Activated CD4-positive, alpha-beta memory T cell treated with anti-CD3 and anti-CD28 coated beads, Interleukin-2, amount 10 ng/mL, durations not matched to agents 7 days and 5 days (primary cell): Measurements from ENCODE around the gene SYT5. TPM values are rescaled to one million over a fixed set of nuclear protein-coding genes. Genes with fewer than 3 reads are reported as not detected.
A peak's percentile ranks its signal among the peaks of the same experiment; 100 is the strongest.

Source experiments
- CTCF ChIA-PET: fragments of 350-600 bp; sonication (Branson Sonifier 250); formaldehyde crosslinking; loops from one replicate; lab custom pipeline; 2021; ENCODE audit warnings: antibody characterized with exemption, inconsistent platforms; lab: Charles Lee
- POLR2A ChIA-PET: fragments of 350-600 bp; sonication (Branson Sonifier 250); formaldehyde crosslinking; loops from one replicate; lab custom pipeline; 2021; ENCODE audit warnings: antibody characterized with exemption; lab: Charles Lee
- DNase-seq: peaks from one replicate; pipeline ENCODE4 v3.0.0-alpha.2; 2020
- H3K27ac Mint-ChIP-seq: one replicate; pipeline ENCODE4 v1.8.0; 2021; ENCODE audit warnings: mild to moderate bottlenecking, mixed read lengths
- H3K27me3 Mint-ChIP-seq: one replicate; pipeline ENCODE4 v1.8.0; 2021; ENCODE audit warnings: mixed read lengths
- H3K36me3 Mint-ChIP-seq: one replicate; pipeline ENCODE4 v1.8.0; 2021; ENCODE audit warnings: low read depth, mixed read lengths
- H3K4me1 Mint-ChIP-seq: one replicate; pipeline ENCODE4 v1.8.0; 2021; ENCODE audit warnings: mixed read lengths
- H3K4me3 Mint-ChIP-seq: one replicate; pipeline ENCODE4 v1.8.0; 2021; ENCODE audit warnings: mild to moderate bottlenecking, mixed read lengths
- H3K9me3 Mint-ChIP-seq: one replicate; pipeline ENCODE4 v1.8.0; 2021; ENCODE audit warnings: mixed read lengths
- total RNA-seq, 2 experiments: library from RNA; stranded (reverse); gene quantifications; one replicate each; pipeline ENCODE4 v1.2.3, GENCODE V29; 2021

The SYT5 gene
- total RNA-seq, 2 experiments from 2014 or later = not detected

DNA sequence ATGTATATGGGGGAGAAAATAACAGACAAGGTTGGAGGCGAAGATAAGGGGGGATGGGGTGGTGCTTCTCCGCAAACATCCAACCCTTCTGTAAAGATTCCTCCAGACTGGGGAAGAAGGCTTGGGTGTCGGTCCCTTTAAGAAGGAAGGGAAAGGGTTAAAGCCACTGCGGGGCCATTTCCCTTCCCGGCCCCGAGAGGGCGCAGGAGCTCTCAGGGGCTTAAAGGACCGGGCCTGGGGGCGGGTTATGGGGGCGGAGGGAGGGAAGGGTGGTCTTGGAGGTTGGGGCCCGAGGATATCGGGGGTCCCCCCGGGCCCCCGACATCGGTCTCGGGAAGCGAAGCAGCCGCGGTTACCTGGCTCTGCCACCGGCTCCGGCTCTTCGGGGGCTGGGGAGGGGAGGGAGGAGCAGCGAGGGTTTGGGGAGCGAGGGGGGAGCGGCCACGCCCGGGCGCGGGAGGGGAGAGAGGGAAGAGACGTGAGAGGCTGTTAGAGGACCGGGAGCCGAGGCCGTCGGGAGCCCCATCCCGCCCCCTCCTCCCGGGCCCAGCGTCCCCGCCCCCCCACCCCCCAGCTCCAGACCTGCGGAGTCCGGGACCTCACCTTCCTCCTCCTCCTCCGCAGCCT, 33.9 kb downstream of the SYT5 start:
- Mint-ChIP-seq H3K27ac (no peak overlapping the region), H3K4me1 (peaks cover 7% of the 10 kb centered on the region), H3K27me3 (peaks cover 49% of the 10 kb centered on the region), H3K9me3 (no peaks in the 10 kb centered on the region), H3K4me3 (no peak overlapping the region), H3K36me3 (no peaks in the 10 kb centered on the region)
- ChIA-PET CTCF (interaction anchor here (0.5 to 0.8 kb wide), 3 partner anchors 14 to 358 kb away, joined by 4 to 6 read pairs (median 5); no protein-coding TSS in a partner anchor), POLR2A (no interaction called here)
- DNase-seq = peak; percentile 38

DNA sequence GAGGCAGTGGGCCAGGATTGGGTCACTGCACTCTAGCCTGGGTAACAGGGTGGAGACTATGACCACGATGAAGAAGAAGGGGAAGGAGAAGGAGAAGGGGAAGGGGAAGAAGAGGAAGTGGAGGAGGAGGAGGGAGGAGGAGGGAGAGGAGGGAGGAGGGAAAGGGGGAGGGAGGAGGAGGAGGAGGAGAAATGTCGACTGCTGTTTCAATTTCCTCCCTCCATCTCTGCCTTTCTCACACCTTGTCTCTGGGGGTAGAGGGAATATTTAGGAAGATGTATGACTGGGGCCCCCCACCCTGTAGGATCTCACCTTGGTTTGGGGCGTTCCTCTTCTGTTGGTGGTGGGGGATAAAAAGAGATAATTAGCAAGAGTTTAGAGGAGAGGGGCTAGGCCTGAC, 34.9 kb downstream of the SYT5 start:
- CTCF ChIA-PET = interaction anchor here (2.3 kb wide), 1 partner anchor 359 kb away, joined by 6 read pairs; no protein-coding TSS in a partner anchor
- POLR2A ChIA-PET = no interaction called here
- no peak overlapping the region for H3K27ac Mint-ChIP-seq
- DNase-seq = no peak
- H3K27me3 Mint-ChIP-seq = peaks cover 45% of the 10 kb centered on the region
- peaks cover 9% of the 10 kb centered on the region for H3K4me1 Mint-ChIP-seq
- no peak overlapping the region for H3K4me3 Mint-ChIP-seq
- H3K9me3 Mint-ChIP-seq = no peaks in the 10 kb centered on the region
- no peaks in the 10 kb centered on the region for H3K36me3 Mint-ChIP-seq

DNA sequence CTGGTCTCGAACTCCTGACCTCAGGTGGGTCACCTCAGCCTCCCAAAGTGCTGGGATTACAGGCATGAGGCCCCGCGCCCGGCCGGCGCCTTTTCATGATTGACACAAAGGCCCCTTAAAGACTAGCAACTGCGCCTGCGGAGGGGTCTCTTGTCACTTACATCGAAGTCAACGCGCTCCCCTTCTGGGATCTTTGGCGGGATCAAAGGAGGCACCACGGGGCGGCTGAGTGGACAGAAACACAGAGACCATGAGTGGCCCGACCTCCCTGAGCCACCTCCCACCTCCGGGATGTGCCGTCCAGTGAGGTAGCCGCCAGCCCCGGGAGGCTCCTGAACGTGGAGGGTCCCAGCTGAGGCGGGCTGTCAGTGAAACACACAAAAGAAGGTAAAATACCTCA, 38.4 kb downstream of the SYT5 start:
- no peaks in the 10 kb centered on the region for H3K9me3 Mint-ChIP-seq
- DNase-seq = no peak
- no peaks in the 10 kb centered on the region for H3K36me3 Mint-ChIP-seq
- CTCF ChIA-PET = interaction anchor here (0.6 to 3.9 kb wide), 22 partner anchors 9 to 490 kb away, joined by 3 to 31 read pairs (median 4); partner anchors contain the start of genes PPP1R12C, TMEM238 and UBE2S
- POLR2A ChIA-PET = no interaction called here
- no peak overlapping the region for H3K4me3 Mint-ChIP-seq
- H3K27ac Mint-ChIP-seq = no peak overlapping the region
- H3K27me3 Mint-ChIP-seq = peaks cover 25% of the 10 kb centered on the region
- peaks cover 9% of the 10 kb centered on the region for H3K4me1 Mint-ChIP-seq

DNA sequence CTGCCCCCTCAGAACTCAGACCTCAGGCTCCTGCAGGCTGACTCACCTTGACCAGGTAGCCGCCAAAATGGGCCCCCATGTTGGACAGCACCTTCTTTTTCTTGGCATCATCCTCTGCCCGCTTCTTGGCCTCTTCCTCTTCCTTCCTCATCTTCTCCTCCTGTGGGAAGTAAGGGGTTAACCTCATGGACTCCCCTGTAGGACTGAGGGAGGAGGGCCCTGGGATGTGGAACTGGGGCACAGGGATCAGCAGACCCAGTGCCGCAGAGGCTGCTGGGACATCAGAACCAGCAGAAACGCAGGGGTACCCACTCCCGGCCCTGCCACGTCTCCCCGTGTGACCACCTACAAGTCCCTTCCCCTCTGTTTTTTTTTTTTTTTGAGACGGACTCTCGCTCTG, 42.2 kb downstream of the SYT5 start:
- no peak overlapping the region for H3K4me3 Mint-ChIP-seq
- CTCF ChIA-PET = interaction anchor here (0.6 to 0.7 kb wide), 2 partner anchors 142 to 266 kb away, joined by 3 read pairs; partner anchors contain the start of gene HSPBP1
- peaks cover 3% of the 10 kb centered on the region for H3K4me1 Mint-ChIP-seq
- no peaks in the 10 kb centered on the region for H3K9me3 Mint-ChIP-seq
- H3K27ac Mint-ChIP-seq = no peak overlapping the region
- H3K36me3 Mint-ChIP-seq = no peaks in the 10 kb centered on the region
- H3K27me3 Mint-ChIP-seq = peaks cover 9% of the 10 kb centered on the region
- POLR2A ChIA-PET = no interaction called here
- no peak for DNase-seq

DNA sequence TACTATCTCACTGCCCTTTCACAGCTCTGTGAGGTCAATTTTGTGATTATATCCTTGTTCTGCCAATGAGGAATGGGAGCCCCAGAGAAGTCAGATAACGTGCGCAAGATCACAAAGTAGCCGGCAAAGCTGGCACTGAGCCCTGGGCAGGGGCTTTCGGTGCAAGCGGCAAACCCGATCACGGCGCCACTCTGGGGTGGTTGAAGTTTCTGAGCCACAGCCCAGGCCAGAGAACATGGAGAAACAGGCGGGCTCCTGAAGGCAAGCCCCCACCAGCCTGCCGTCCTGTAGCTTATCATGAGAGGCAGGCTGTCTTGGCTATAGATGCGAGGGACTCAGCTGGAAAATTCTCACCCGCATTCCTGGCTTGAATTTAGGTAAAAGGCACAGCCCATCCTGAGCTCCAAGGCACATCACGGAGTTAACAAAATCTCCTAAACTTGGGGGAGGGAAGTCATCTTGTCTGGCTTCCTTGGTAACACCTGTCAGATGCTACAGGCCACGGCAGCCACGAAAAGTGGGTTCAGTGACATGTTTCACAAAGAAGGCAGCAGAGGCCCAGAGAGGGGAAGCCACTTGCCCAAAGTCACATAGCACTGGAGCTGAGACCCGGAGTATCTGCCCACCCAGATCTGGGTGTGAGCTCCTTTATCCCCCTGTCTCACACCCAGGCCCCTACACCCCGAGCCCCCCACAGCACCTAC, 43.5 kb downstream of the SYT5 start:
- H3K36me3 Mint-ChIP-seq = no peaks in the 10 kb centered on the region
- DNase-seq = no peak
- POLR2A ChIA-PET = no interaction called here
- peaks cover 3% of the 10 kb centered on the region for H3K4me1 Mint-ChIP-seq
- no peak overlapping the region for H3K4me3 Mint-ChIP-seq
- no peaks in the 10 kb centered on the region for H3K9me3 Mint-ChIP-seq
- CTCF ChIA-PET = interaction anchor here (0.5 to 1.9 kb wide), 5 partner anchors 24 to 1138 kb away, joined by 3 to 6 read pairs (median 4); no protein-coding TSS in a partner anchor
- H3K27me3 Mint-ChIP-seq = peaks cover 12% of the 10 kb centered on the region
- no peak overlapping the region for H3K27ac Mint-ChIP-seq

DNA sequence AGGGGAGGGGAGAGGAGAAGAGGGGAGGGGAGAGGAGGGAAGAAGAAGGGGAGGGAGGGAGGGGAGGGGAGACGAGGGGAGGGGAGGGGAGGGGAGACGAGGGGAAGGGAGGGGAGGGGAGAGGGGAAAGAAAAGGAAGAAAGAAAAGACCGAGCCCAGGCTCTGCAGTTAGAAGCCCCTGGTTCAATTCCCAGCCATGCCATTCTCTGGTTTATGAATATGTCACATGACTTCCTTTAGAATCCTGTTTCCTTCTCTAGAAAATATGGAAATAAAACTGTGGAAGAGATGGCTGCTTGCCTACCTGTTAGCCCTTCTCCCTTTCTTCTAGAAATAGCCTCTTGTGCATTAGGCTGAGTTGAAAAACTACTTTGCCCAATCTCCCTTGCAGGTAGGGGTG, 45.4 kb downstream of the SYT5 start:
- Mint-ChIP-seq H3K27me3 (peaks cover 20% of the 10 kb centered on the region), H3K27ac (no peak overlapping the region), H3K4me3 (no peak overlapping the region), H3K9me3 (no peaks in the 10 kb centered on the region), H3K36me3 (no peaks in the 10 kb centered on the region), H3K4me1 (no peaks in the 10 kb centered on the region)
- ChIA-PET POLR2A (no interaction called here), CTCF (interaction anchor here (1.9 kb wide), 1 partner anchor 46 kb away, joined by 6 read pairs; no protein-coding TSS in a partner anchor)
- no peak for DNase-seq

DNA sequence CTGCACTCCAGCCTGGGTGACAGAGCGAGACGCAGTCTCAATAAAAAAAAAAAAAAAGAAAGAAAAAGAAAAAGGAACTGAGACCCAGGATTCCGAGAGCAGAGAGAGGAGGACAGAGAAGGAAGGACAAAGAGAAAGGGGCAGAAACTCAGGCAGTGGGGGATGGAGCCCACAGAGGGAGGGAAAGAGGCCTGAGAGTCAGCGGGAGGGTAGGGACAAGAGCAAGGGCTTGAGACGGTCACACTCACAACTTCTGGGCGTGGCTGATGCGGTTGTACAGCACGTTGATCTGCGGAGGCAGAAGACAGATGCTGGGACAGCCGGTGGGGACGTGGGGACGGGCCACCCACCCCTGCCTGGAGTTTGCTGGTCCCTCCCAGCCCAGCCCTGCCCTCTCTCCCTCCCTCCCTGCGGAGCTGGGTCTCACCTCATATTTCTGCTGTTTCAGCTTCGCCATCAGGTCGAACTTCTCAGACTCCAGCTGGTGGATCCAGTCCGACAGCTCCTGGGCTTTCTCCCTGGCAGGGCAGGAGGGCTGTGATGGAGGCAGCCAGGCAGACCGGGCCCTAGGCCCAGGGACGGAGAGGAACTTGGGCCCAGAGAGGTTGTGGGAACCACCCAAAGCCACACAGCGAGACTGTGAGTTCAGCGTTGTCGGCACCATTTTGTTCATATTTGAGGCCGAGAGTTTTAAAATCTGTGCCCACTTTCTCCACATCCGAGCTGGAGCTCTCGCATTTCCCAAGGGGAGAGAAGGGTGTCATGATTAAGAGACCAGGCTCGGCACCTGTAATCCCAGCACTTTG, 46.2 kb downstream of the SYT5 start:
- POLR2A ChIA-PET = no interaction called here
- peaks cover 20% of the 10 kb centered on the region for H3K27me3 Mint-ChIP-seq
- CTCF ChIA-PET = interaction anchor here (0.9 kb wide), 1 partner anchor 46 kb away, joined by 3 read pairs; no protein-coding TSS in a partner anchor
- H3K9me3 Mint-ChIP-seq = no peaks in the 10 kb centered on the region
- H3K4me1 Mint-ChIP-seq = no peaks in the 10 kb centered on the region
- H3K4me3 Mint-ChIP-seq = no peak overlapping the region
- H3K27ac Mint-ChIP-seq = no peak overlapping the region
- DNase-seq = no peak
- no peaks in the 10 kb centered on the region for H3K36me3 Mint-ChIP-seq

DNA sequence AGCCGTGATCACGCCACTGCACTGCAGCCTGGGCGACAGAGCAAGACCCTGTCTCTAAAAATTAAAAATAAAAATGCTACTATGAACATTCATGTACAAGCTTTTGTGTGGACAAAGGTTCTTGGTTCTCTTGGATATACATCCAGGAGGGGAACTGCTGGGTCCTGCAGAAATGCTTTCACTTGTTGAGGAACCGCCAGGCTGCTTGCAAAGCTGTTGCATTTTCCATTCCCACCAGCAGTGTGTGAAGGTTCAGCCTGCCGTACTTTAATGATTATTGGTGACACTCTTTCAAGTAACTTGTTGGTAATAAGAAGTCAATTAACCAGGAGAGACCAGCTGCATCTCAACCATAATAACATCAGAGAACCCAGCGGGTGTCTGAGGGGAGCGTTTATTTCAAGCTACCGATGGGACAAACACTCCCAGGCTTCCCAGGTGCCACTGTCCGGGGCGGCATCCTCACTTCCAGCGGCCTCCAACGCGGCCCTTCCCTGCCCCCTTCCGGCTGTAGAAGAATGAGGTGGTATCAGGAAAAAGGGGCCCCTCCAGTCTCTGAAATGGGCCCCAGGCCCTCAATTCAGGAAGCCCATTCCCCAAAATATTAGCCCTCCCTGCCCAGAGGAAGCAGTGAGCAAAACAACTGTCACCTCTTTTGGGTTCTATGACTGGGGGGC, 47.5 kb downstream of the SYT5 start:
- Mint-ChIP-seq H3K36me3 (no peaks in the 10 kb centered on the region), H3K27me3 (peaks cover 26% of the 10 kb centered on the region), H3K4me3 (no peak overlapping the region), H3K9me3 (no peaks in the 10 kb centered on the region), H3K27ac (no peak overlapping the region), H3K4me1 (no peaks in the 10 kb centered on the region)
- CTCF ChIA-PET = interaction anchor here (0.6 to 1.3 kb wide), 6 partner anchors 9 to 454 kb away, joined by 3 to 4 read pairs (median 3); no protein-coding TSS in a partner anchor
- POLR2A ChIA-PET = no interaction called here
- no peak for DNase-seq

DNA sequence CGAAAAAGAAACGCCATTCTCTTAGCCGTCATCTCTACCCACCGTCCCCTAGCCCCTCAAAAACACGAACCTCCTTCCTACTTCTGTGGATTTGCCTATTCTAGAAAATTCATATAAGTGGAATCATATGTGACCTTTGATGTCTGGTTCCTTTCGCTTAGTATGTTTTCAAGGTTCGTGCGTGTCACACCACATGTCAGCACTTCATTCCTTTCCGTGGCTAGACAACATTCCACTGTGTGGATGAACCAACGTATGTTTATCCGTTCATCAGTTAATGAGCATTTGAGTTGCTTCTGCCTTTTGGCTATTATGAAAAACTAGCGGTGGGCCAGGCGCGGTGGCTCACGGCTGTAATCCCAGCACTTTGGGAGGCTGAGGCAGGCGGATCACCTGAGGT, 48.7 kb downstream of the SYT5 start:
- POLR2A ChIA-PET = no interaction called here
- CTCF ChIA-PET = interaction anchor here (0.6 kb wide), 1 partner anchor 1596 kb away, joined by 3 read pairs; no protein-coding TSS in a partner anchor

More for the DNA sequence above, 48.7 kb downstream of the SYT5 start:
- peaks cover 35% of the 10 kb centered on the region for H3K27me3 Mint-ChIP-seq
- no peak overlapping the region for H3K4me3 Mint-ChIP-seq
- H3K9me3 Mint-ChIP-seq = no peaks in the 10 kb centered on the region
- no peak overlapping the region for H3K27ac Mint-ChIP-seq
- H3K36me3 Mint-ChIP-seq = no peaks in the 10 kb centered on the region
- no peaks in the 10 kb centered on the region for H3K4me1 Mint-ChIP-seq
- DNase-seq = no peak

Other genes with a start within 250 kb of the SYT5 start
- gene NLRP7, start 232.8 kb downstream of the SYT5 start, total RNA-seq = not detected
- gene NLRP2, start 213.9 kb downstream of the SYT5 start, total RNA-seq = 10 to 100 TPM; 14.3 to 14.8 TPM
- gene GP6, start 142.0 kb downstream of the SYT5 start, total RNA-seq = under 1 TPM in 1 of 2 experiments, not detected in 1; 0.18 TPM
- gene RDH13, start 117.1 kb downstream of the SYT5 start, total RNA-seq = 10 to 100 TPM; 15.3 to 15.5 TPM
- 1 to 10 TPM; 6.9 to 7.6 TPM for gene EPS8L1, start 104.4 kb downstream of the SYT5 start, total RNA-seq
- gene PPP1R12C, start 62.7 kb downstream of the SYT5 start, total RNA-seq = 100 to 1,000 TPM; 132 to 134 TPM
- under 1 TPM; 0.38 to 0.68 TPM for gene TNNT1, start 31.1 kb downstream of the SYT5 start, total RNA-seq
- not detected for gene TNNI3, start 22.6 kb downstream of the SYT5 start, total RNA-seq
- gene DNAAF3, start 13.7 kb downstream of the SYT5 start, total RNA-seq = not detected
- gene PTPRH, start 29.2 kb upstream of the SYT5 start, total RNA-seq = not detected
- 10 to 100 TPM; 10.3 to 12.4 TPM for gene TMEM86B, start 48.5 kb upstream of the SYT5 start, total RNA-seq
- 100 to 1,000 TPM; 213 to 229 TPM for gene PPP6R1, start 78.7 kb upstream of the SYT5 start, total RNA-seq
- 10 to 100 TPM; 28.9 to 29.0 TPM for gene HSPBP1, start 99.8 kb upstream of the SYT5 start, total RNA-seq
- 1 to 10 TPM; 5.6 to 5.7 TPM for gene BRSK1, start 103.7 kb upstream of the SYT5 start, total RNA-seq
- gene TMEM150B, start 145.1 kb upstream of the SYT5 start, total RNA-seq = 1 to 10 TPM; 1.0 to 2.0 TPM
- gene KMT5C, start 159.6 kb upstream of the SYT5 start, total RNA-seq = 10 to 100 TPM; 27.2 to 28.9 TPM
- 1 to 10 TPM in 1 of 2 experiments, under 1 TPM in 1; 0.83 to 2.0 TPM for gene COX6B2, start 174.4 kb upstream of the SYT5 start, total RNA-seq
- gene GARIN5B, start 183.0 kb upstream of the SYT5 start, total RNA-seq = not detected
- gene IL11, start 190.2 kb upstream of the SYT5 start, total RNA-seq = under 1 TPM in 1 of 2 experiments, not detected in 1; 0.48 TPM
- not detected for gene TMEM190, start 196.5 kb upstream of the SYT5 start, total RNA-seq
- gene TMEM238, start 204.0 kb upstream of the SYT5 start, total RNA-seq = 10 to 100 TPM; 19.2 to 19.3 TPM
- 1,000 to 10,000 TPM; 3,004 to 3,026 TPM for gene RPL28, start 205.6 kb upstream of the SYT5 start, total RNA-seq
- 100 to 1,000 TPM; 277 to 284 TPM for gene UBE2S, start 227.5 kb upstream of the SYT5 start, total RNA-seq